HG02588 (cell line): ENCODE data around the gene COQ10A.

Experiments
- ATAC-seq: cut with Tn5 transposase; IDR thresholded peaks from one replicate; pipeline ENCODE4 v1.9.1; 2021; ENCODE audit warnings: mild to moderate bottlenecking, moderate library complexity; ENCODE audit not compliant: unreplicated experiment

Gene COQ10A

DNA sequence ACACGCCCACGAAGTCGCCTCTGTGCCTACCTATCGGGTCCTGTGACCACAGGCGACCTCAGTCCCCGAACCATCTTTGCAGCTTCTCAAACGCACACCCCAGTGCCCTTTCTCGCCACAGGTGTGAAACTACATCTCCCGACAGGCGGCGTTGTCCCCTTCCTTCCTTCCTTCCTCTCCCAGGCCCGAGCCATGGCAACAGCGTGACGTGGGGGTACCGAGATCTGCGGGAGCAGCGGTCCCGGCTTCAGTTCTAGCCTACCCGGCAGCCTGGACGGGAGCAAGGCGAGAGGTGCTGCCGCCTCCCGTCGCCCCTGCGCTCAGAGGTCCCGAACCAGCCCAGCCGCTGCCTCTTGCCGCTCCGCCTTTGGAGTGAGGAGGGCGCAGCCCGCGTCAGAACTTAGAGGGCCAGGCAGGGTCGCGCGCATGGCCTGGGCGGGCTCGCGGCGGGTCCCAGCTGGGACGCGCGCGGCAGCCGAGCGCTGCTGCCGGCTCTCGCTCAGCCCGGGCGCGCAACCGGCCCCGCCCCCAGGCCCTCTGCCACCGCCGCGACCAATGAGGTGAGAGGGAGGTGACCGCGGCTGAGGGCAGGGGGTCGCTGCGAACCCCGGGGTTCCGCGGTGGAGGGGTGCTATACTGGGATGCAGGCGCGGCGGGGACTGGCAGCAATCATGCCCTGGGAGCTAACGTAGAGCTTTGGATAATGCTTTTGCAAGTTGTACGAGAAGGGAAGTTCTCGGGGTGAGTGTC, at the start of gene COQ10A:
Gene COQ10A (plus strand): TSS at position 250 of the 750 bp plus-strand sequence. CDS start 177 bp downstream, at position 427.
- ATAC-seq: peak; percentile 80

DNA sequence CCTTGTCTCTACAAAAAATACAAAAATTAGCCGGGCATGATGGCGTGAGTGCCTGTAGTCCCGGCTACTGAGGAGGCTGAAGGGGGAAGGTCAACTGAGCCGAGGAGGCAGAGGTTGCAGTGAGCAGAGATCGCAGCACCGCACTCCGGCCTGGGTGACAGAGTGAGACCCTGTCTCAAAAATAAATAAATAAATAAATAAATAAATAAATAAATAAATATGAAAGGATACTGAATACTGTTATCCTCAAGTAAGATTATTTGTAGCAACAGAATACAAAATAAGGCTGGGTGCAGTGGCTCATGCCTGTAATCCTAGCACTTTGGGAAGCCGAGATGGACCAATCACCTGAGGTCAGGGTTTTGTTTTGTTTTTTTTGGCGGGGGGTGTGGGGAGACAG, 46.9 kb upstream of the COQ10A start:
- ATAC-seq: no peak

DNA sequence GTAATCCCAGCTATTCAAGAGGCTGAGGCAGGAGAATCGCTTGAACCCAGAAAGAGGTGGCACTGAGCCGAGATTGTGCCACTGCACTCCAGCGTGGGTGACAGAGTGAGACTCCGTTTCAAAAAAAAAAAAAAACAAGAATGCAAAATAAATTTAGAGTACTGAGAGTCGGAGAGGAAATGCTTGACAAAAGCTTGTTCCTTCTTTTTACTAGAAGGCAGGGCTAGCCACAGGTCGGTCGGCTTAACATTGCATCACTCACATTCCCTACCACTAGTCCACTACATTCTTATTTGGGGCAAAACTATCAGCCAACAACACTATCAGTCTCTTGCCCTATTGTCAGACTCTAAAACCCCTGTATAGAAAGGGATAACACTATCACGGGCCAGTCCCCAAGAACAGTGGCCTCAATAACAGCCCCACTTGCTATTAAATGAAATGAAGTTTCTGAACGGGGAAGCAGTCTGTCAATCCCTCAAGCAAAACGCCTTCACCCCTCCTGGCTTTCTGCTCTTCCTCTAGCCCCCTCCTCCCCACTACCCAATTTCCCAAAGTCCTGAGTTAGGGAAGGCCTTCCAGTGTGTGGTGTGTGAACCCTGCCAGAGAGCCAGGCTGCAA, 46.0 kb upstream of the COQ10A start:
- no peak for ATAC-seq

DNA sequence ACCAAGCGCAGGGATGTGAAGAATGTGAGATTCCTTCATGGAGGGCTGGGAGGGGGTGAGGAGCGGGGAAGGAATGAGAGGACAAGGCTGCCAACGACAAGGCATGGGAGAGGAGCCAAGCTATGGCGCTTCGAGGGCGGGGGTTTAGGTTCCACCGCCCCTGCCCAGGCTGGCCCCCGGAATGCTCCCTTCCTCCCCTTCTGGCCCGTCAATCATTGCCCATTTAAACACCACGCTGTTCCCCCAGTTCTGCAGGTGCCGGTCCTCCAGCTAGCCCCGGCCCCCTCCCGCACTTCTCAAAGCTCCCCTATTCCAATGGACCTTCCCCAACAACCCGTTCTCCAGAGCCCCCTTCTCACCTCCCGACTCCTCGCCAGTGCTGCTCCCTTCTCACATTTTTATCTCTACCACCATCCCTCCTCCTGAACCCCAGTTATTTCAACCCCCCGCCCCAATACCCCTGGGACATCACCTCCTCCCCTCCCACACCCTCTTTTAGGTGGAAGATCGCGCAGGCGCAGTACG, 45.4 kb upstream of the COQ10A start:
- ATAC-seq: no peak

DNA sequence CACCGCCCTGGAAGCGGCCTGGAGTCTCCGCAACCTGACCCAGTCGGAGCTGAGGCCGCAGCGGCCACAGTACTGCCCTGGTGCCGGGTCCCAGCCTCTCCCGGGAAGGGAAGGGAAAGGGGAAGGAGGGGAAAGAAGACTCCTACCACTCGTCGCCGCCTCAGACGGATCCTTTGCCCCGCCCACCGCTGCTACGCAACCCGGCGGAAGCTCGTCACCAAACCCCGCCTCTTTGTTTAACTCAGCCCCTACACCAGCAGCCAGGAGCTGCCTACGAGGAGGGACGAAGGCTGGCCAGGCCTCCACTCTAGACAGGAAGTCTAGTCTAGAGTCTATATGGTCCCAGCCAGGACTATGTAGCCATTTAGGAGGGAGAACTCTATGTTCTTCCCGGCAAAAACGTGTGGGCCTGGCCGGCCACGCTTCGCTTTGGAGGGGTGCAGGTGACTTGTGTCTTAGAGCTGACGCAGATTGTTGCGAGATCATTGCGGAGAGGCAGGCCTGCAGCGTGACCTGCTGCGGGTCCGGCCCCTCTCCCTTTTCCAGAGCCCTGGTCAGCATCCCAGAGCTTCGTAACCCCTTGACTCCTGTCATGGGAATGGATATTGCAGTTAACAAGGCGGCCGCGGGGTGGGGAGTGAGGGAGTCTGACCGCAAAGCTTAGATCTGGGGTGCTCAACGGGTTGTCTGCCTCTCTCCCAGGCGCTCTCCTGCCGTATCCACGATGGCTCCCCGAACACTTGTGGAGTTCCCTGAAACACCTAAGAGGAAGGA, 44.8 kb upstream of the COQ10A start, which contains the start of gene RNF41:
Gene RNF41 (minus strand): TSS at position 166 of the 774 bp plus-strand sequence. CDS start 7,875 bp downstream, outside the sequence.
- ATAC-seq: peak; percentile 69

DNA sequence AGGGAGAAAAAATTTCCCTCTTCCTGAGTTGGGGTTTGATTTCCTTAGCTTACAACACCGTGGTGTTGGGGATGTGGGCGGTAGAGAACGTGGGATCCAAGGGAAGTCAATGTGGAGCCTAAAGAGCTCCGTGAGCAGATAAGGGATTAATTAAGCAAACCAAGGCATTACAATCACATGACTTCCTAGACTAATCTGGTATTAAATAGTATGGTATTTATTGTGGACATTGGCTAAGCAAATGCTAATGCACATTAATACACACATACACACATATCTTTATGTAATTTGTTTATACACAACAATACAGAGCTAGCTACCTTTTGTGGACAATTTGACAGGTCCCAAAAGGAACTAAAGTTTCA, 44.2 kb upstream of the COQ10A start:
- no peak for ATAC-seq

DNA sequence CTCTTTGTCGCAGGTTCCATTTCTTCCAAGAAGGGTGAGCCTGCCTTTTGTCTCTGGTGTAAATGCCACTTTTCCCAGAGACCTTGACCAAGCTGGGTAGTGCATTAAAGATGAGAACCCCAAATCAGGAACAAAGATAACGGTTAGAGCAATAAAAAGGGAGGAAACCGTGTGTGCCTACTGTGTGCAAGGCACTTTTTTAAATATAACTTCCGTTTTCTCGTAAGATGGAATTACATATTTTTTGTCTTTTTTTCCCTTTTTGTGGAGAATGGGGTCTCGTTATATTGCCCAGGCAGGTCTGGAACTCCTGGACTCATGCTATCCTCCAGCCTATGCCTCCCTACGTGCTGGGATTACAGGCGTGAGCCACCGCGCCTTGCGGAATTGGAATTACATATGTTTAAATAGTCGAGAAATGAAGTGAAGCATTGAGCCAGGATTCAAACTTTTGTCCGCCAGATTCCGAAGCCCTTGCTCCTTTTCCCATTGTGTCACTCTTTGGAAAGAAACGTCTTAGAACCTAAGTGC, 43.1 kb upstream of the COQ10A start:
- no peak for ATAC-seq

DNA sequence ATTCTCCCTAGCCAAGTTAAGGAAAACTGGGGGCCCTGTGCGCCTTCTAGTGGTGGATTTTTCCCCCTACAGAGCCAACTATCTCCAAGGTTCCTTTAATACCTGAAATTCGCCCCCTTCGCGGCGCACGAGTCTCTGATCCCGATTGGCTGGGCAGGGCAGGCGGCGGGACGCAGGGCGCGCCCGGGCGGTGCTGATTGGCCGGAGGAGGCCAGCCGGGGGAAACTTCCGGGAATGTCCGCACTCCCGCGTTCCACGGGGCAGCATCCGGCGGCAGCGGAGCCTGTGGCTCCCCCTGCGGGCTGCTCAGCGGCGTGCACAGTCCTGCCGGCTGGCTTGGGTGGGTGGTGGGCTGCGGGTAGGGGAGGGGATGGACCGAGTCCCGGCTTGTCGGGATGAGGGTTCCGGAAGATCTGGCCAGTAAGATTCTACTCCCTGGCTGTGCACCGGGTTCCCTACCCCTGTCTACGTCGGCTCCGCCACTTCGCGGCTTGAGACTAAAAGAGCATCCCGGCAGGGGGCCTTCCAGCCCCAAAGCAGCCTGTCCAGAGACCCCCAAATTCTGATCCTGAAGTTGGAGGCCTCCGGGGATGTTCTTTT, 42.5 kb upstream of the COQ10A start, which contains the start of gene NABP2:
Gene NABP2 (plus strand): TSS at position 241 of the 600 bp plus-strand sequence. CDS start 515 bp downstream, outside the sequence.
- peak; percentile 75 for ATAC-seq

DNA sequence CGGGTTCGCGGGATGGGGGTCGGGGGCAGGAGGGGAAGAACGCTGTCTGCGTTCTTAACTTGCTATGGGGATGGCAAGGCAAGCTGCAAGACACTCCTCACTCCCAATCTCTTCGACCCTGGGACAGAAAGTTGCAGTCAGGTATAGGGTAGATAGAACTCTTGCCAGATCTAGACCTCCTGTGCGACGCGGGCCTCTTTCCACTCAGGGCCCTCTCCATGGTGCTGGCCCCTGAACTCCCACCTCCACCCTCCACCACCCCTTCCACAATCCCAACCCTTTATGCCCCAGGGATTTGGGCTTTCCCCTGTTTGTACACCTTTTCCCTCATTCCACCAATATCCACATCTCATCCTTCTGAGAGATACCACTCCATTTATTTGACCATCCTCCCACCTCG, 41.8 kb upstream of the COQ10A start:
- no peak for ATAC-seq

DNA sequence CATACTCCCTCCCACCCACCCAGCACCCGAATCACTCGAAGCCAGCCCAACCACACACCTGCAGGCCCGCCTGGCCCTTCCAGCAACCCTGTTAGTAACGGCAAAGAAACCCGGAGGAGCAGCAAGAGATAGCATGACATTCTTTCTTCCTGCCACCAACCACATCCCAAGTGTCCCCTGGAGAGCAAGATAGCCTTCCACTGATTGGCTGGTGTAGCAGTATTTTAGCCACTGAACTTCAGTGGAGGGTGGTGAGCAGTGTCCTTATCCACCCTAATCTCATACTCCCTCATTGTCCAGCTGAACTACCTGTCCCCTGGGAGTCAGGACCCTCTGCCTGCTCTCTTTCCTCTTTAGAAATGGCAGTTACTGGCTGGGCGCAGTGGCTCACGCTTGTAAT, 37.7 kb upstream of the COQ10A start:
- ATAC-seq: no peak

DNA sequence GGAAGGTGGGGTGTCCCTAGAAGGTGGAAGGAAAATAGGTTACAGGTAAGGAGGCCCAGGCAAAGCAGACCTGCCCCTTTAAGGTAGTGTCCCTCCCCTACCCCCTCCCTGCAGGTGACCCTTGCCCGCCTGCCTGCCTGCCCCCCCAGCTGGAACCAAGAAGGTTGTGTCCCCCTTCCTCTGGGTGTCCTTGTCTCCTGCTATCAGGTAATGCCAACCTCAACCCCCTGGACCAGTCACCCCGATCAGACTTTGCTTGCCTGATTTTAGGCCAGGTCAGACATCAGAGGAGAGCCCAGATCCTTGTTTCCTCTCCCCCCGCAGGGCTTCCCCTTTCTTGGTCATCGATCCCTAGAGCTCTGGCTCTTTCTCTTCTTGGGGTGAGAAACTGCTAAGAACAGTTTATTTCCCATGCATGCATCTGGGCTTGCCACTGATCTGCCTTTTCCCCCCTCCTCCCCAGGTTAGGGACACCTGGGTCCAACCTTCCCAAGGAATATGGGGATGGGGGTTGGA, 36.8 kb upstream of the COQ10A start, which contains the start of gene SLC39A5:
Gene SLC39A5 (plus strand): TSS at position 136 of the 516 bp plus-strand sequence. CDS start 1,224 bp downstream, outside the sequence.
- no peak for ATAC-seq

DNA sequence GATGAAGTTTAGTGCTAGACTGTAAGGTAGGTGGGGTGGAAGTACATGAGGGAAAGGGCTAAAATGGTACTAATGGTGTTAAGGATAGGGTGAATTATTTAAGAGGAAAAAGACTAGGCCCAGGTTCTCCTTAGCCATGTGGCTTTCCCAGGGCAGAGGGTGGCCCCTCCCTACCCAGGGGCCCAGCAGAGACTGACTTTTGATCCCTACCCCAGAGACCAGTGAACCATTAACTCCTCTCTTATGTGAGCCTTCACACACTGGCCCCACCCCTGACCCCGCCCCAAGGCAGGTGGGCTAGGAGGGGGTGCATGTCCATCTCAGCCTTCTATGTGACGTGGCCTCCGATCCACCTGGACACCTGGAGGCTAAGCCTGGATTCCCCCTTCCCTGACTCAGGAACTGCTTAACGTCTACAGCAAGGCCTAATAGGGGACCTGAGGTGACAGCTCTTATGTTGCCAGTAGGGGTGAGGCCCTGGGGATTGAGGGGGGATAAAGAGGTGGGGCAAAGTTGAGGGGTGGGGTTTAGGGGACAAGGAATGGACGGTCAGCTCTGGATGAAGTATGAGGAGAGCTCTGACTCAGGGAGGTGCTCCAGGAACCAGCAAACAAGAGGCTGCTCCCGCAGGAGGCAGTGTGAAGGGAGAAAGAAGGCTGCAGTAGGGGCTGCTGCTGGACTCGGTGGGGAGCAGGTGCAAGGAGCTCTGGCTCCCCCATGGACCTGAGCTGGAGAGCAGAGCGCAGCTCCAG, 36.1 kb upstream of the COQ10A start:
- ATAC-seq: no peak

DNA sequence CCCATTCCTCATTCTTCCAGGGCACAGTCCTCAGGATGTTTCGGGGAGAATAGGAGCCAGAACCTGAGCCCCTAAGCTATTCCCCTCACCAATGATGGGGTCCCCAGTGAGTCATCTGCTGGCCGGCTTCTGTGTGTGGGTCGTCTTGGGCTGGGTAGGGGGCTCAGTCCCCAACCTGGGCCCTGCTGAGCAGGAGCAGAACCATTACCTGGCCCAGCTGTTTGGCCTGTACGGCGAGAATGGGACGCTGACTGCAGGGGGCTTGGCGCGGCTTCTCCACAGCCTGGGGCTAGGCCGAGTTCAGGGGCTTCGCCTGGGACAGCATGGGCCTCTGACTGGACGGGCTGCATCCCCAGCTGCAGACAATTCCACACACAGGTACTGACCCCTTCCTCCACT, 35.6 kb upstream of the COQ10A start:
- ATAC-seq: no peak

DNA sequence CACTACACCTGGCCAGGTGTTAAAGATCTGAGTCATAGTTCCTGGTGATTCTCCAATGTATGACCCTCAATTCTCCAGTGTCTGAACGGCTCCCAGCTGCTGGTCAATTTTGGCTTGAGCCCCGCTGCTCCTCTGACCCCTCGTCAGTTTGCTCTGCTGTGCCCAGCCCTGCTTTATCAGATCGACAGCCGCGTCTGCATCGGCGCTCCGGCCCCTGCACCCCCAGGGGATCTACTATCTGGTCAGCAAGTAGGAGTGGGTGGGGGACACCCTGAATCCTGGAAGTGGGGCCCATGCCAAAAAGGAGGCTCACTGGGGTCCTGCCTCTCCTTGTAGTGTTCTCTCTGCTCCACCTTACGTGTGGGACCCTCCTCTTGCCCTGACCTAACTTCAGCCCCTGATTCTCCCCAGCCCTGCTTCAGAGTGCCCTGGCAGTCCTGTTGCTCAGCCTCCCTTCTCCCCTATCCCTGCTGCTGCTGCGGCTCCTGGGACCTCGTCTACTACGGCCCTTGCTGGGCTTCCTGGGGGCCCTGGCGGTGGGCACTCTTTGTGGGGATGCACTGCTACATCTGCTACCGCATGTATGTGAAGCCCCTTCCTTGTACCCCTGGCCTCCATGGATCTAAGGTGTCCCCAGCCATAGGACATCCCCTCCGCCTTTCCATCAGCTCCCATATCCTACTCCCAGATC, 31.9 kb upstream of the COQ10A start:
- no peak for ATAC-seq

DNA sequence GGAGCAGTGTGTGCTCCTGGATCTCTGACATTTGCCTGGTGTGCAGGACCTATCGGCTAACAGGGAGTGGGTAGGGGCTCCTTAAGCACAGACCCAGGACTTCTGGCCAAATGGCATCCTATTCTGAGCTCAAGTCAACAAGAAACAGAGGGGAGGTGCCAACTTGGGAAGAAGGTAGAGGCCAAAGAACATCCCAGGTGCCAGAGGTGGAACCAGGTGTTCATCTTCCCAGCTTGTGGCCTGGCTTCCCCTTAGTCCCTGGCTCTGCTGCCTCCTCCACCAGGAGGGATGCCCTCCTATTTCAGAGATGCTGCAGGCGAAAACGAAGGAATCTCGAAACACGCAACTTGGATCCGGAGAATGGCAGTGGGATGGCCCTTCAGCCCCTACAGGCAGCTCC, 30.7 kb upstream of the COQ10A start:
- ATAC-seq: no peak

DNA sequence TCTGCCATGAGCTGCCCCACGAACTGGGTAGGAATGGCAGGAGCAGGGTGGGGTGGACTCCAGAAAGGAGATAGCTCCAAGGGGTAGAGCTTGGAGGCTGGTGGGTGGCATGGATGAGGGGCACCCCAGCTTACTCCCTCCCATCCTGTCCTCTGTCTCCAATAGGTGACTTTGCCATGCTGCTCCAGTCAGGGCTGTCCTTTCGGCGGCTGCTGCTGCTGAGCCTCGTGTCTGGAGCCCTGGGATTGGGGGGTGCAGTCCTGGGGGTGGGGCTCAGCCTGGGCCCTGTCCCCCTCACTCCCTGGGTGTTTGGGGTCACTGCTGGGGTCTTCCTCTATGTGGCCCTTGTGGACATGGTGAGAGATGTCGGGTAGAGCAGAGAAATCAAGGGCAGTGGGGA, 29.8 kb upstream of the COQ10A start:
- no peak for ATAC-seq

DNA sequence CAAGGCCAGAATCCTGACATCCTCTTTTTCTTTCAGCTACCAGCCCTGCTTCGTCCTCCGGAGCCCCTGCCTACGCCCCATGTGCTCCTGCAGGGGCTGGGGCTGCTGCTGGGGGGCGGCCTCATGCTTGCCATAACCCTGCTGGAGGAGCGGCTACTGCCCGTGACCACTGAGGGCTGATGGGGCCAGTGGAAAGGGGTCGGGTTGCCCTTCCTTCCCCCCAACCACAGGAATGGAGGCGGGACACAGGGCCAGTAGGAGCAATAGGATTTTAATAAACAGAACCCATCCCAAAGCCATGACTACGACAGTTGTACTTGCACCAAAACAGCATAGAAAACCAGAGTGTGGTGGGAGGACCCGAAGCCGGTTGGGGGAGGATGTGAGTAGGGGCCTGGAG, 29.2 kb upstream of the COQ10A start:
- no peak for ATAC-seq

DNA sequence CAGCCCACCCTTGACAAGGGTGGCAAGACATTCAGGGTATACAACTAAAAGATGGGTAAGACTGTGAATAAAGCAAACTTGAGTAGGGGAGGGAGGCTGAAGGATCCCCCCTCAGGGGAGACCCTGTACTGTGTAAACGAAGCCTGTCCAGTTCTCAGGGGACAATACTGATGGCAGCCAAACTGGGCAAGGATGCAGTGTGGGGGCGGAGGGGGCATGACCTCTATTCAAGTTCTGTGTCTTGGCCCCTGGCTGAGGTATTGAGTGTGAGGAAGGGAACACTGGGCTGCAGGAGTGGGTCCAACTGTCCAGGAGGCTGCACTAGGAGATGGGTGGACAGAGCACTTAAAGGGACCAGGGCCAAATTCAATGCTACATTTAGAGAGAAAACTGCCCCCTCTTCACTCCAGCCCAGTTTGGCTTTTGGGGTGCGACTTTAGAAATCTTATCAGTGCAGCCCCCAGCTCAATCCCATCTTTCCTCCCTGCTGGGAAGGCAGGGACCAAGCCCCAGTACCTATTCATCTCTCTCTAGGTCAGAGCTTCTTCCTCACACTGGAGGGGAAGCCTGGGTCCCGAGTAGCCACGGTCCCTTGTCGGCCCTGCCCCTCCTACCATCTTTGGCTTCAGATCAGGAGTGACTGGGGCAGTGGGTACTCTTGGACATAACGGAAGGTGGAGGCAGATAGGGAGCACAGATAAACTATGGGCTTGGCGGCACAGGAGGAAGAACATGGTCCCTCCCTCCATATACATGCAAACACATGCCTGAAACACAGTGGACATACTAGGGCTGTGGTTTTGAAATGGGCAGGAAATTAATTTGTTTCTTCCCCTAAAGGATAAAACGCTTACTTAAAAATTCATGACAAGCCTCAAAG, 25.1 kb upstream of the COQ10A start:
- ATAC-seq: no peak
